K562 (cell line): ENCODE measurements around the gene UCHL5. TPM values are rescaled to one million over a fixed set of nuclear protein-coding genes. Genes with fewer than 3 reads are reported as not detected.

Experiments
- ARID4B ChIP-seq: sonication (generic); formaldehyde crosslinking; IDR thresholded peaks from 2 replicates; pipeline ENCODE4 v1.8.0; 2022; ENCODE audit warnings: mild to moderate bottlenecking, missing genetic modification reagents
- CBX5 ChIP-seq: IDR thresholded peaks from 2 replicates; pipeline ENCODE4 v1.6.1; 2014; ENCODE audit warnings: low read depth, borderline replicate concordance
- CLOCK ChIP-seq: fragments of 250-450 bp; sonication (Bioruptor Pico); IDR thresholded peaks from 2 replicates; pipeline ENCODE4 v1.4.0; 2020; ENCODE audit warnings: mild to moderate bottlenecking, moderate library complexity, borderline replicate concordance
- DNMT1 ChIP-seq: fragments of 450-650 bp; IDR thresholded peaks from 2 replicates; pipeline ENCODE4 v1.6.1; 2016; ENCODE audit warnings: antibody characterized with exemption, mild to moderate bottlenecking
- EP300 ChIP-seq: IDR thresholded peaks from 2 replicates; pipeline ENCODE4 v1.6.1; 2012; ENCODE audit warnings: low read length, improper control_type of control experiment
- FOXK1 ChIP-seq: sonication (generic); formaldehyde crosslinking; IDR thresholded peaks from 2 replicates; pipeline ENCODE4 v1.8.0; 2022; ENCODE audit warnings: missing genetic modification reagents, mild to moderate bottlenecking, borderline replicate concordance
- MCM2 ChIP-seq: fragments of 450-650 bp; IDR thresholded peaks from 2 replicates; pipeline ENCODE4 v1.6.1; 2017; ENCODE audit warnings: low read depth, mild to moderate bottlenecking
- MEF2D ChIP-seq: conservative IDR thresholded peaks from 2 replicates; pipeline ENCODE4 v1.6.1; 2016; ENCODE audit warnings: low read depth, missing genetic modification characterization, missing compliant biosample characterization
- MYBL2 ChIP-seq, 2 experiments: fragments of 450-650 bp in 1 of 2; sonication (generic) in 1 of 2; formaldehyde crosslinking in 1 of 2; IDR thresholded peaks; 2 replicates each; pipeline versions ENCODE4 v1.6.1 to v1.8.1; 2017 to 2022; ENCODE audit warnings: borderline replicate concordance in 1 of 2, inconsistent platforms in 1 of 2, low read depth in 1 of 2, mild to moderate bottlenecking in 1 of 2, missing genetic modification reagents in 1 of 2, moderate library complexity in 1 of 2
- NCOA6 ChIP-seq: fragments of 450-650 bp; IDR thresholded peaks from 2 replicates; pipeline ENCODE4 v1.6.1; 2017; ENCODE audit warnings: mild to moderate bottlenecking
- POLR2A ChIP-seq: fragments of 450-650 bp; conservative IDR thresholded peaks from 2 replicates; pipeline ENCODE4 v1.6.1; 2016
- PTRF ChIP-seq: fragments of 450-650 bp; IDR thresholded peaks from 2 replicates; pipeline ENCODE4 v1.6.1; 2016; ENCODE audit warnings: mild to moderate bottlenecking, missing genetic modification characterization, missing compliant biosample characterization
- SAFB2 ChIP-seq: fragments of 200-400 bp; formaldehyde crosslinking; IDR thresholded peaks from 2 replicates; pipeline ENCODE4 v1.6.1; 2018; ENCODE audit warnings: borderline replicate concordance, low read length, low read depth, moderate library complexity; ENCODE audit not compliant: severe bottlenecking
- SMARCE1 ChIP-seq: fragments of 450-650 bp; IDR thresholded peaks from 2 replicates; pipeline ENCODE4 v1.7.1; 2016; ENCODE audit warnings: mild to moderate bottlenecking
- TCF3 ChIP-seq: sonication (generic); formaldehyde crosslinking; IDR thresholded peaks from 2 replicates; pipeline ENCODE4 v1.4.0; 2020; ENCODE audit warnings: mild to moderate bottlenecking, missing genetic modification reagents
- TCF7L2 ChIP-seq: fragments of 150-350 bp; IDR thresholded peaks from 2 replicates; pipeline ENCODE4 v1.6.1; 2016; ENCODE audit warnings: low read depth, mild to moderate bottlenecking, low read length, moderate library complexity
- TOE1 ChIP-seq, 2 experiments: fragments of 450-650 bp in 1 of 2; sonication (generic) in 1 of 2; formaldehyde crosslinking in 1 of 2; IDR thresholded peaks; 2 replicates each; pipeline versions ENCODE4 v1.7.1 to v1.8.0; 2016 to 2022; ENCODE audit warnings: borderline replicate concordance in 2 of 2, mild to moderate bottlenecking in 2 of 2, antibody characterized with exemption in 1 of 2, inconsistent platforms in 1 of 2, low read depth in 1 of 2, missing genetic modification reagents in 1 of 2, moderate library complexity in 1 of 2
- ZNF507 ChIP-seq: conservative IDR thresholded peaks from 2 replicates; pipeline ENCODE4 v1.6.1; 2017; ENCODE audit warnings: missing genetic modification characterization, missing compliant biosample characterization
- ZNF639 ChIP-seq, 2 experiments: fragments of 200-800 bp in 1 of 2; sonication (Bioruptor generic) in 1 of 2; sonication (generic) in 1 of 2; formaldehyde crosslinking in 1 of 2; IDR thresholded peaks in 1 of 2; conservative IDR thresholded peaks in 1 of 2; 2 replicates each; pipeline versions ENCODE4 v1.5.0 to v1.6.1; 2016 to 2020; ENCODE audit warnings: missing compliant biosample characterization in 1 of 2, missing genetic modification characterization in 1 of 2, missing genetic modification reagents in 1 of 2
- polyA plus RNA-seq, 8 experiments: library from polyadenylated mRNA; depleted of rRNA in 4 of 8; stranded (reverse) in 5 of 8; unstranded in 3 of 8; fragments of >200 nt; fragmentation: Nextera tagmentation in 2 of 8; fragmentation: Illumina TruSeq in 1 of 8; extraction: Ambion mirVana in 2 of 8; extraction: Trizol in 1 of 8; gene quantifications; 2 replicates each; pipeline versions ENCODE4 v1.2.1 to v1.2.3, GENCODE V29; 2011 to 2014; ENCODE audit warnings: inconsistent platforms in 1 of 8, missing spikeins in 1 of 8
- total RNA-seq, 7 experiments: library from RNA; depleted of rRNA in 6 of 7; stranded (reverse); fragments of >200 nt in 6 of 7; fragmentation: Illumina TruSeq in 2 of 7; extraction: Trizol in 2 of 7; gene quantifications; 2 replicates each; pipeline versions ENCODE4 v1.2.1 to v1.2.3, GENCODE V29; 2011 to 2021; ENCODE audit warnings: low replicate concordance in 1 of 7

Gene UCHL5
- total and polyA plus RNA-seq, 9 of the 15 experiments (the other 6 are each of a cell fraction or from before 2014, with no cell fraction given) = 61.0 to 206 (median 122) TPM

GRCh38 chr1:192986110-192986747 is 72.9 kb downstream of the UCHL5 start (continued):
- TF ChIP-seq MEF2D (tag) (no peak), SAFB2 (no peak), TCF3 (CRISPR knock-in tag) (peak; percentile 99), EP300 (peak; percentile 88), SMARCE1 (peak; percentile 98), CLOCK (CRISPR knock-in tag) (no peak), ARID4B (CRISPR knock-in tag) (no peak), MCM2 (no peak), MYBL2 (IDR thresholded peaks at IDR 0.05; ENCODE audit: low read depth) (peak; percentile 84), MYBL2 (CRISPR knock-in tag; IDR thresholded peaks at IDR 0.05; ENCODE audit: borderline replicate concordance) (no peak), PTRF (tag) (no peak), FOXK1 (no peak), TOE1 (IDR thresholded peaks at IDR 0.05; ENCODE audit: borderline replicate concordance) (peak; percentile 76), TOE1 (CRISPR knock-in tag; IDR thresholded peaks at IDR 0.05; ENCODE audit: borderline replicate concordance, low read depth) (no peak), CBX5 (0 out of 2 replicates have a peak, but pooled peaks have one; percentile 16), ZNF507 (tag) (no peak), TCF7L2 (no peak), ZNF639 (CRISPR knock-in tag; conservative IDR thresholded peaks at IDR 0.05 in 1 of 2, IDR thresholded peaks at IDR 0.05 in 1 of 2) (0 out of 4 replicates have a peak, but pooled peaks of 1 of the 2 experiments have one; percentile 36), POLR2A (peak; percentile 43; the same call in 1 of the 2 replicates), NCOA6 (peak; percentile 71), DNMT1 (no peak)
